Measurements from ENCODE around the gene CA10. TPM values are rescaled to one million over a fixed set of nuclear protein-coding genes. Genes with fewer than 3 reads are reported as not detected.

The CA10 gene
- not detected in 2 replicates for total RNA-seq (2014; rRNA removed; shearing (Covaris generic); ENCODE audit: low replicate concordance)

GRCh38 chr17:52158450-52159042 is at the start of gene CA10:
Gene CA10, minus strand, starts transcription at chr17:52158714.
- Histone ChIP-seq H3K27me3 (peaks cover 61% of the 10 kb centered on the region), H3K4me3 (no peak within 1 kb of the TSS)
- no peak for DNase-seq

GRCh38 chr17:52207796-52208195 is 49.3 kb upstream of the CA10 start:
- Histone ChIP-seq H3K27me3 (0 out of 2 replicates have a peak, but pooled peaks cover 3% of the 10 kb centered on the region), H3K9me3 (no peaks in the 10 kb centered on the region), H3K4me3 (no peak overlapping the region), H3K36me3 (no peaks in the 10 kb centered on the region)
- no peak for DNase-seq

More at GRCh38 chr17:52158450-52159042, at the start of gene CA10:
- H3K9me3 ChIP-seq = no peaks in the 10 kb centered on the region
- H3K36me3 ChIP-seq = no peaks in the 10 kb centered on the region

DNA sequence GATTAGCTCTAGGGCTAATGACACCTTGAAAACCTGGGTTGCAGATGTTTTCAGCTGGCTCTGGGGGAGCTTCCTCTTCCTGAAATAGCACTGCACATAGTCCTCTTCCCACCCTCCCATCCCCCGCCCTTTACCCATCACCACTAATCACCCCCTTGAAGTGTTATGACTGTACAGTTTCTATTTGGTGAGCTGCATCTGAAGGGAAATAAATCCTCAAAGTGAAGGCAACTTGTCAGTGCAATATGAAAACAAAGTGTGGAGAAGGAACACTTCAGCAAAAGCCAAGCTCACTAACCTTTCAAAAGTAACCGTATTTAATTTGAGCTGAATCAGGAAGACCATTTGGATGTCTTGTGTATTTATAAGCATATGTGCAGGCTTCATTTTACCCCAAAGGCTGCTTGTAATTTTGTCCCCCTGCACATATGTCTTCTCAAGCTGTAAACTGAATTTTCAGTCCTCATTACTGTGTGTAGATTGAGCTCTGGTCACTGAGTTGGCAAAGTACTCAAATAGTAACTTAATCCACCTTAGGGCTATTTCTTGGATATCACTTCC is 44.1 kb upstream of the CA10 start:
- H3K4me3 ChIP-seq = no peak overlapping the region
- H3K27me3 ChIP-seq = no peaks in the 10 kb centered on the region
- no peaks in the 10 kb centered on the region for H3K36me3 ChIP-seq
- DNase-seq = no peak
- H3K9me3 ChIP-seq = no peaks in the 10 kb centered on the region

GRCh38 chr17:52201767-52202519 is 43.4 kb upstream of the CA10 start:
- DNase-seq = no peak
- no peaks in the 10 kb centered on the region for H3K9me3 ChIP-seq

GRCh38 chr17:52191491-52191890 is 33.0 kb upstream of the CA10 start:
- DNase-seq = no peak
- Histone ChIP-seq H3K36me3 (no peaks in the 10 kb centered on the region), H3K9me3 (no peaks in the 10 kb centered on the region), H3K4me3 (no peak overlapping the region), H3K27me3 (peaks cover 2% of the 10 kb centered on the region; the same call in 1 of the 2 replicates)

More at GRCh38 chr17:52201767-52202519, 43.4 kb upstream of the CA10 start:
- H3K27me3 ChIP-seq = no peaks in the 10 kb centered on the region
- no peaks in the 10 kb centered on the region for H3K36me3 ChIP-seq
- H3K4me3 ChIP-seq = no peak overlapping the region

DNA sequence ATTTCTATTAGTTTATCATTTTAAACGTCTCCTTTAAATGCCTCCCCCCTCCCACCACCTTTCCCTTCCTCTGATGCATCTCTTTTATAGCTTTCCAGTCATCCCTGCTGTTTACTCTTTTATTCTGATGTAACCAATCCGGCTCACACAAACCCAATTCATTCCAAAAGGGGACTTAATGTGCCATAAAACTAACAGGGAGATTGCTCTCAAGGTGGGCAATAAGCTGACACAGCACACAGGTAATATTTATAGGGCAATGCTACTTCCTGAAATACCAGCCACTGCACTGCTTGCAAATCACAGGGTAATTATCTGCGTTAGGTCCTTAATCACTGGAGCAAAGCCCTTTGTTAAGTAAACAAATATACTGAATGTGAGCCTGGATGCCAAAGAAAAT is 23.3 kb upstream of the CA10 start:
- Histone ChIP-seq H3K9me3 (no peaks in the 10 kb centered on the region), H3K27me3 (no peaks in the 10 kb centered on the region; the same call in 1 of the 2 replicates), H3K36me3 (no peaks in the 10 kb centered on the region), H3K4me3 (no peak overlapping the region)
- DNase-seq = no peak

GRCh38 chr17:52178012-52178411 is 19.5 kb upstream of the CA10 start:
- H3K4me3 ChIP-seq = no peak overlapping the region
- no peaks in the 10 kb centered on the region; the same call in 1 of the 2 replicates for H3K27me3 ChIP-seq
- no peaks in the 10 kb centered on the region for H3K36me3 ChIP-seq
- no peaks in the 10 kb centered on the region for H3K9me3 ChIP-seq
- DNase-seq = no peak

DNA sequence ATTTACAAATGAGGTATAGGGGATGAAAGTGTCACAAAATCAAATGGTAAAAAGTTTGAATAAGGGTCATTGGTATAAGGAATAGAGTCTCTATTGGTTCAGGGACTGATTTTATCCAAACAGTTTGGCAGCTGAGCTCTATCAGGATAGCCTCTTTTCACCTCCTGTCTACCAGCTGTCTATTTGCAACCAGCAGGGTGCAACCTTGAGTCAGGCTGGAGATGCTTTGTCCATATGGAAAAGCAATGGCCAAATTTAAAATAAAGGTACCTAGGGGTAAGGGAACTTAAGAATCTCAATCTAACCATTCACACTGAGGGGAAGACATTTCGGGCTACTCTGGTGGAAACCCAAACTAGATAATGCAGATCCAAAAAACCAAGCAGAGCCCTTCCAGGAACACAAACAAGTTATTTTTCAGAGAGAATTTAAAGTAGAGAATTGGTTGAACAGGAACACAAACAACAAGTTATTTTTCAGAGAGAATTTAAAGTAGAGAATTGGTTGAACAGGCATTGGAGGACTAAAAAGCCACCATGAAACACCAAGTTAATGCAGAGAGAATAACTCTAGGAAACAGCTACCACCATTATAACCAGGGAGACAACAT is 12.6 kb upstream of the CA10 start:
- no peaks in the 10 kb centered on the region for H3K9me3 ChIP-seq
- no peaks in the 10 kb centered on the region for H3K36me3 ChIP-seq
- peak; percentile 30 for DNase-seq
- H3K4me3 ChIP-seq = no peak overlapping the region
- peaks cover 8% of the 10 kb centered on the region; the same call in 1 of the 2 replicates for H3K27me3 ChIP-seq

- Histone ChIP-seq H3K9me3 (no peaks in the 10 kb centered on the region), H3K27me3 (peaks cover 51% of the 10 kb centered on the region), H3K36me3 (no peaks in the 10 kb centered on the region), H3K4me3 (no peak overlapping the region)
- DNase-seq = no peak
These were observed 1.6 kb upstream of the CA10 start for GRCh38 chr17:52160136-52160567.

- Histone ChIP-seq H3K4me3 (no peak overlapping the region), H3K27me3 (peaks cover 53% of the 10 kb centered on the region), H3K36me3 (no peaks in the 10 kb centered on the region), H3K9me3 (no peaks in the 10 kb centered on the region)
- DNase-seq = no peak
These were observed 977 bp upstream of the CA10 start for GRCh38 chr17:52159246-52160135.

- DNase-seq = no peak
- no peak overlapping the region for H3K4me3 ChIP-seq
- H3K36me3 ChIP-seq = no peaks in the 10 kb centered on the region
- no peaks in the 10 kb centered on the region for H3K9me3 ChIP-seq
- H3K27me3 ChIP-seq = peaks cover 65% of the 10 kb centered on the region
These were observed 688 bp downstream of the CA10 start for GRCh38 chr17:52157603-52158449.

- Histone ChIP-seq H3K27me3 (peaks cover 65% of the 10 kb centered on the region), H3K4me3 (no peak overlapping the region), H3K9me3 (no peaks in the 10 kb centered on the region), H3K36me3 (no peaks in the 10 kb centered on the region)
- DNase-seq = no peak
These were observed 1.6 kb downstream of the CA10 start for GRCh38 chr17:52156576-52157570.

- Histone ChIP-seq H3K4me3 (no peak overlapping the region), H3K9me3 (no peaks in the 10 kb centered on the region), H3K27me3 (peaks cover 64% of the 10 kb centered on the region), H3K36me3 (no peaks in the 10 kb centered on the region)
- no peak for DNase-seq
These were observed 3.2 kb downstream of the CA10 start for GRCh38 chr17:52155301-52155700.

- Histone ChIP-seq H3K4me3 (no peak overlapping the region), H3K9me3 (no peaks in the 10 kb centered on the region), H3K36me3 (no peaks in the 10 kb centered on the region), H3K27me3 (peaks cover 56% of the 10 kb centered on the region)
- no peak for DNase-seq
These were observed 4.0 kb downstream of the CA10 start for GRCh38 chr17:52154466-52154865.
